ENCODE measurements around the gene FMNL3.

FMNL3 gene

DNA sequence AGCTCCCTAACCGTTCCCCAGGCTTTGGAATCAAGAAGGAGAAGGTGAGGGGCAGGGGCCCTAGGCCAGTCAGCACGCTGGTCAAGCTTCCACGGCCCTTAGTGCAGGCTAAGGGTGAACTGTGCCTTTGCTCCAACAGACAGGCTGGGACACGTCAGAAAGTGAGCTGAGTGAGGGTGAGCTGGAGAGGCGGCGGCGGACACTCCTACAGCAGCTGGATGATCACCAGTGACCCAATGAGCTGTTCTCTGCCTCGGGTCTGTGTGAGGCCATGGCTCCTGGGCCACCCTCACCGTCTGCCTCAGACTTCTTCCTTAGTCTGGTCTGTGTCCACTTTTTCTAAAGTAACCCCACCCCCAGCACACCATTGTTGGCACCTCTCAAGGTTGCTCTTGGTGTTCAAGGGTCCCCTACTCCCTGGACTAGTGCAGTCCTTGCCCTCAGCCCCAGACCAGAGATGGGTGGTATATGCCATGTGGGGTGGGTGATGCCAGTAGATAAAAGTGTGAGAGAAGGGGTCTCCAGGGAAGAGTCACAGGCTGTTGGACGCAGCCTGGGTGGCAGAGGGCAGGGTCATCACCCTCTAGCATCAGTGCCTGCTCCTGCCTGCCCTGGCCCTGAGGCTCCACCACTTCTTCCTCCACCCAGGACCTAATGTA, 63.1 kb downstream of the FMNL3 start:
- TF ChIP-seq, protein P1, sequence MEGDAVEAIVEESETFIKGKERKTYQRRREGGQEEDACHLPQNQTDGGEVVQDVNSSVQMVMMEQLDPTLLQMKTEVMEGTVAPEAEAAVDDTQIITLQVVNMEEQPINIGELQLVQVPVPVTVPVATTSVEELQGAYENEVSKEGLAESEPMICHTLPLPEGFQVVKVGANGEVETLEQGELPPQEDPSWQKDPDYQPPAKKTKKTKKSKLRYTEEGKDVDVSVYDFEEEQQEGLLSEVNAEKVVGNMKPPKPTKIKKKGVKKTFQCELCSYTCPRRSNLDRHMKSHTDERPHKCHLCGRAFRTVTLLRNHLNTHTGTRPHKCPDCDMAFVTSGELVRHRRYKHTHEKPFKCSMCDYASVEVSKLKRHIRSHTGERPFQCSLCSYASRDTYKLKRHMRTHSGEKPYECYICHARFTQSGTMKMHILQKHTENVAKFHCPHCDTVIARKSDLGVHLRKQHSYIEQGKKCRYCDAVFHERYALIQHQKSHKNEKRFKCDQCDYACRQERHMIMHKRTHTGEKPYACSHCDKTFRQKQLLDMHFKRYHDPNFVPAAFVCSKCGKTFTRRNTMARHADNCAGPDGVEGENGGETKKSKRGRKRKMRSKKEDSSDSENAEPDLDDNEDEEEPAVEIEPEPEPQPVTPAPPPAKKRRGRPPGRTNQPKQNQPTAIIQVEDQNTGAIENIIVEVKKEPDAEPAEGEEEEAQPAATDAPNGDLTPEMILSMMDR (IDR thresholded peaks at IDR 0.05; ENCODE audit: insufficient read depth, low read length, missing control alignments) = no peak
- ChIA-PET POLR2A (no interaction called here), CTCF (interaction anchor here (0.8 to 23.1 kb wide), 32 partner anchors 8 to 347 kb away, joined by 3 to 766 read pairs (median 5); partner anchors contain the start of genes FMNL3 and TMBIM6)
- H3K4me3 ChIP-seq (ENCODE audit: low read depth, low read length) = no peak overlapping the region
- DNase-seq (ENCODE audit: low read depth, low spot score) = no peak

DNA sequence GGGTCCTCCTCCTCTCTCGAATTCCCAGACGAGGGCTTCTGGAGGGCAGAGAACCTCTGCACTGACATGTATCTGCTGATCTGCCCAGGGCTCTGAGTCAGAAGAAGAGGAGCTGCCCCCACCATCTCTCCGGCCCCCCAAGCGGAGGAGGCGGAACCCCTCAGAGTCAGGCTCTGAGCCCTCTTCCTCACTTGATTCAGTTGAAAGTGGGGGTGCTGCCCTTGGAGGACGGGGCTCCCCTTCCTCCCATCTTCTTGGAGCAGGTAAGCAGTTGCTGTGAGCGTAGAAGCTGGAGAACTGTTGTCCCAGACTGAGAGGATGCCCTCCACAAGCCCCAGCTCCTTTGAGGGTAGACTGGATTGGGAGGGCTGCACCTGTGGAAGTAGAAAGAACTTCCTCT, 64.1 kb downstream of the FMNL3 start:
- CTCF ChIA-PET = interaction anchor here (0.8 to 23.1 kb wide), 24 partner anchors 9 to 346 kb away, joined by 3 to 766 read pairs (median 5); partner anchors contain the start of genes FMNL3 and TMBIM6
- no peak overlapping the region for H3K4me3 ChIP-seq (ENCODE audit: low read depth, low read length)
- POLR2A ChIA-PET = no interaction called here
- no peak for DNase-seq (ENCODE audit: low read depth, low spot score)
- TF ChIP-seq, protein P1 (IDR thresholded peaks at IDR 0.05; ENCODE audit: insufficient read depth, low read length, missing control alignments) = no peak

DNA sequence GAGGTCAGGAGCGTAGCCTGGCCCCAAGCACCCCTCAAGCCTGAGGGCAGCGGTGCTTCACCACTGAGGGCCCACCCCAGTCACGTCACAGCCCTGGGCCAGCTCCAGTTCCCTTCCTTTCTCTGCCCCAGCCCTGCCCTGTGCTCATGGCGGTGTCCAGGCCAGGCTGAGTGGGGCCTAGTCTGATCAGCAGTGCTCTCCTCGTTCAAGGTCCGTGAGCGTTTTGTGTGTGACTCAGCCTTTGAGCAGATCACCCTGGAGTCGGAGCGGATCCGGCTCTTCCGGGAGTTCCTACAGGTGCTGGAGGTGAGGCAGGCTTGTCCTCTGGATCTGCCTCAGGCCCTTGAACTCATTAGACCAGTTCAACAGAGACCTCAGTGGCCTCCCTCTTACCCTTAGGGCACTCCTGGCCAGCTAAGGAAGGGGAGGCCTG, 64.8 kb downstream of the FMNL3 start:
- DNase-seq (ENCODE audit: low read depth, low spot score) = no peak
- CTCF ChIA-PET = interaction anchor here (1.5 to 23.1 kb wide), 8 partner anchors 5 to 135 kb away, joined by 4 to 766 read pairs (median 18); partner anchors contain the start of genes FMNL3 and TMBIM6
- TF ChIP-seq, protein P1 (IDR thresholded peaks at IDR 0.05; ENCODE audit: insufficient read depth, low read length, missing control alignments) = no peak
- POLR2A ChIA-PET = no interaction called here
- no peak overlapping the region for H3K4me3 ChIP-seq (ENCODE audit: low read depth, low read length)

DNA sequence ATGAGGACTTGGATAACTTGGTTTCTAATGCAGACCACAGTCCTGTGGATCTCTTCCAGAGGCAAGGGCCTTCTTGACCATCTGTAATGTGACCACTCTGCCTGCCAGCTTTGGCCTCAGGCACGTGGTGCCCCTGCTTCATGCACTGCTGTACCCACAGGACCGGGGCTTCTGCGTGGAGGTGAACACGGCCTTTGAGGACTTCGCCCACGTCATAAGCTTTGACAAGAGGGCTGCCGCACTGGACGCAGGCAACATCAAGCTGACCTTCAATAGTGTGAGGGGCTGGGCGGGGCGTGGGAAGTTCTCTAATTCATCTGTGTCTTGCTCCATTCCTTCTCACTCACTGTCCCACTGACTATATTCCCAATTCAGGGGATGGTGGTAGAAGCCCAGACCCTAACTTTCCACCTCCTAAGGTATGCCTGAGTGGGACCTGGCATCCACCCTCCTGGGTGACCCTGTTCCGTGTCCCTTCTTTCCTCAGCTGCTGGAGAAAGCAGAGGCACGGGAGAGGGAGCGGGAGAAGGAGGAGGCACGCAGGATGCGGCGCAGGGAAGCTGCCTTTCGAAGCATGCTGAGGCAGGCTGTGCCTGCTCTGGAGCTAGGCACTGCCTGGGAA, 65.3 kb downstream of the FMNL3 start:
- no peak overlapping the region for H3K4me3 ChIP-seq (ENCODE audit: low read depth, low read length)
- POLR2A ChIA-PET = no interaction called here
- TF ChIP-seq, protein P1 (IDR thresholded peaks at IDR 0.05; ENCODE audit: insufficient read depth, low read length, missing control alignments) = no peak
- CTCF ChIA-PET = interaction anchor here (1.4 to 23.1 kb wide), 7 partner anchors 5 to 121 kb away, joined by 3 to 766 read pairs (median 17); partner anchors contain the start of genes FMNL3 and TMBIM6
- DNase-seq (ENCODE audit: low read depth, low spot score) = no peak

DNA sequence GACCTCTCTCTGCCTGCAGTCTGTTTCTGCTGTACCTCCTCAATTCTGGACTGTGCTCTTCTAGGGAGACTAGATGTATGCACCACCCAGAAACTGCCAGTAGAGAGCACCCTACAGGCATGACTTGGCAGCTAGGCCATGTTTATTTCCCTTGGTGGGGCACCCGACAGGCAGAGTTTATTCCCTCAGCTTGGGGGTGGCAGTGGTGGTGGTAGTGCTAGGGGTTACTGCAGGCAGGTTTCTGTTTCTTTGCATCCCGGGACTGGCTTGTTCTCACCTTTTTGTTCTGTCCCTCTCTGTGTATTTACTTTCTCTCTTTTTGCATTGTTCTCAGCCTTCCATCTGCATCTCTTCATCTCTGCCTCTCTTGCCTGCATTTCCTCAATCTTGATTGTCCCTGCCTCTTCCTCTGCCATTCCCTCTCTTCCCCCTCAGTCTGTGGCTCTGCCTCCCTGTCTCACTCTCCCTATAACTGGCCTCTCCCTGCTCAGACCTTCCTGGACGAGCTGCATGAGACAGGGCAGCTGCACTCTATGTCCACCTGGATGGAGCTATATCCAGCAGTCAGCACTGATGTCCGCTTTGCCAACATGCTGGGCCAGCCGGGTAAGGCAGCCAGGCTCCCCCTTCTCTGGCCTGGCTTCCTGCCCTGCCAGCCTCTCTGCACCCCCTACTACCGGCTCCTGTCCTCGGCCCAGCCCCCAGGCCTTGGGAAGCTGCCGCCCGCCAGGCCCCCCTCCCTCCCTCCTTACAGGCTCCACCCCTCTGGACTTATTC, 70.0 kb downstream of the FMNL3 start:
- ChIA-PET POLR2A (interaction anchor here (1.0 kb wide), 2 partner anchors 9 to 26 kb away, joined by 3 read pairs; no protein-coding TSS in a partner anchor), CTCF (interaction anchor here (0.6 to 23.1 kb wide), 30 partner anchors 4 to 305 kb away, joined by 3 to 766 read pairs (median 6); partner anchors contain the start of genes FMNL3, PRPF40B and TMBIM6)
- H3K4me3 ChIP-seq (ENCODE audit: low read depth, low read length) = no peak overlapping the region
- DNase-seq (ENCODE audit: low read depth, low spot score) = no peak
- TF ChIP-seq, protein P1 (IDR thresholded peaks at IDR 0.05; ENCODE audit: insufficient read depth, low read length, missing control alignments) = peak; percentile 80
